Measurements from ENCODE around the gene PRLR. TPM values are rescaled to one million over a fixed set of nuclear protein-coding genes. Genes with fewer than 3 reads are reported as not detected.

The PRLR gene
- total and polyA plus RNA-seq, 2 of the 13 experiments (the other 11 are each of a cell fraction or from before 2014, with no cell fraction given): 12.2 to 13.3 TPM

- TF ChIP-seq ZNF407 (CRISPR knock-in tag; IDR thresholded peaks at IDR 0.05; ENCODE audit: not compliant biosample characterization): no peak
- TF ChIP-seq RBFOX2 (IDR thresholded peaks at IDR 0.05; ENCODE audit: low read depth, low read length): no peak
- TF ChIP-seq GTF3A (CRISPR knock-in tag; conservative IDR thresholded peaks at IDR 0.05): no peak
- no peak for TF ChIP-seq NR3C1 (CRISPR knock-in tag; IDR thresholded peaks at IDR 0.05)
- no peak for TF ChIP-seq ZNF10 (CRISPR knock-in tag; IDR thresholded peaks at IDR 0.05; ENCODE audit: borderline replicate concordance, low read depth)
- TF ChIP-seq ZBTB42 (CRISPR knock-in tag; IDR thresholded peaks at IDR 0.05): no peak
- TF ChIP-seq NFIB (CRISPR knock-in tag; IDR thresholded peaks at IDR 0.05; ENCODE audit: borderline replicate concordance): no peak
- no peak for TF ChIP-seq TFDP2 (CRISPR knock-in tag; IDR thresholded peaks at IDR 0.05)
- TF ChIP-seq TEAD2 (CRISPR knock-in tag; IDR thresholded peaks at IDR 0.05): no peak
- no peak for TF ChIP-seq CSRNP1 (CRISPR knock-in tag; IDR thresholded peaks at IDR 0.05)
- TF ChIP-seq SMAD9 (CRISPR knock-in tag; IDR thresholded peaks at IDR 0.05): no peak
- no peak for TF ChIP-seq ETV6 (CRISPR knock-in tag; conservative IDR thresholded peaks at IDR 0.05)
- TF ChIP-seq NCOA2 (CRISPR knock-in tag; IDR thresholded peaks at IDR 0.05): no peak
- no peak for TF ChIP-seq IRF2 (CRISPR knock-in tag; IDR thresholded peaks at IDR 0.05)
- no peak for TF ChIP-seq ZNF512 (CRISPR knock-in tag; IDR thresholded peaks at IDR 0.05)
Measured at GRCh38 chr5:35115920-35116319, 114.4 kb downstream of the PRLR start (continued).
